IMR-90 (cell line): ENCODE data around the gene LYRM2. TPM values are rescaled to one million over a fixed set of nuclear protein-coding genes. Genes with fewer than 3 reads are reported as not detected.

Source experiments
- ATAC-seq: fragments of 200-7000 bp; cut with Tn5 transposase; 2 replicates; pipeline ENCODE4 v1.9.1; 2020; ENCODE audit warnings: low read depth, mild to moderate bottlenecking, moderate library complexity
- BruUV-seq: library from RNA; stranded (reverse); fragments of 400-500 nt; replicated peaks from 2 replicates; lab custom pipeline; 2021; lab: Mats Ljungman, UMichigan
- CTCF ChIA-PET: fragments of 300-600 bp; formaldehyde crosslinking; extraction: SDS; loops from one replicate; lab custom pipeline; 2021; ENCODE audit warnings: antibody characterized with exemption; lab: Yijun Ruan, JAX
- POLR2A ChIA-PET: fragments of 300-600 bp; sonication (Branson Sonifier 250); formaldehyde crosslinking; loops from one replicate; lab custom pipeline; 2022; ENCODE audit warnings: antibody characterized with exemption; ENCODE audit not compliant: unreplicated experiment; lab: Charles Lee
- DNase-seq: peaks from one replicate; pipeline ENCODE4 v3.0.0; 2013
- H2AFZ ChIP-seq: replicated peaks from 2 replicates; pipeline ENCODE3; 2013; ENCODE audit warnings: low read length, mild to moderate bottlenecking; ENCODE audit not compliant: poor library complexity
- H2AK5ac ChIP-seq: 2 replicates; pipeline ENCODE4 v1.6.1; 2013; ENCODE audit warnings: low read depth, low read length, inconsistent platforms
- H2AK9ac ChIP-seq: replicated peaks from 2 replicates; pipeline ENCODE3; 2013; ENCODE audit warnings: mild to moderate bottlenecking, low read depth, low read length, moderate library complexity; ENCODE audit not compliant: poor library complexity
- H2BK120ac ChIP-seq: 2 replicates; pipeline ENCODE4 v1.6.1; 2013; ENCODE audit warnings: low read depth, low read length, inconsistent platforms
- H2BK15ac ChIP-seq: 3 replicates; pipeline ENCODE4 v1.6.1; 2013; ENCODE audit warnings: low read depth, low read length, inconsistent platforms
- H2BK20ac ChIP-seq: 2 replicates; pipeline ENCODE4 v1.6.1; 2013; ENCODE audit warnings: low read depth, mild to moderate bottlenecking, inconsistent platforms, low read length, moderate library complexity
- H2BK5ac ChIP-seq: 2 replicates; pipeline ENCODE4 v1.6.1; 2013; ENCODE audit warnings: mild to moderate bottlenecking, low read depth, low read length, inconsistent platforms; ENCODE audit not compliant: poor library complexity, severe bottlenecking
- H3K14ac ChIP-seq: replicated peaks from 2 replicates; pipeline ENCODE4 v1.6.1; 2013; ENCODE audit warnings: low read depth, low read length, inconsistent platforms
- H3K18ac ChIP-seq: 2 replicates; pipeline ENCODE4 v1.6.1; 2013; ENCODE audit warnings: low read depth, low read length, control low read depth
- H3K23ac ChIP-seq: 2 replicates; pipeline ENCODE4 v1.6.1; 2013; ENCODE audit warnings: low read depth, low read length, inconsistent platforms
- H3K27ac ChIP-seq: 2 replicates; pipeline ENCODE4 v1.5.1; 2013; ENCODE audit warnings: mild to moderate bottlenecking, control low read depth, low read length; ENCODE audit not compliant: insufficient read depth
- H3K27me3 ChIP-seq: 2 replicates; pipeline ENCODE4 v1.6.1; 2013; ENCODE audit warnings: low read length; ENCODE audit not compliant: control insufficient read depth, insufficient read depth
- H3K36me3 ChIP-seq: 2 replicates; pipeline ENCODE4 v1.6.1; 2013; ENCODE audit warnings: low read length, mixed read lengths; ENCODE audit not compliant: control insufficient read depth, insufficient read depth
- H3K4ac ChIP-seq: 2 replicates; pipeline ENCODE4 v1.6.1; 2013; ENCODE audit warnings: low read depth, low read length, inconsistent platforms
- H3K4me1 ChIP-seq: 2 replicates; pipeline ENCODE4 v1.6.1; 2013; ENCODE audit warnings: low read length, mixed read lengths; ENCODE audit not compliant: control insufficient read depth, insufficient read depth
- H3K4me2 ChIP-seq: 2 replicates; pipeline ENCODE4 v1.6.1; 2013; ENCODE audit warnings: low read depth, mild to moderate bottlenecking, control low read depth, low read length, moderate library complexity
- H3K4me3 ChIP-seq: 2 replicates; pipeline ENCODE4 v1.5.1; 2013; ENCODE audit warnings: low read depth, mild to moderate bottlenecking, control low read depth, low read length, moderate library complexity; ENCODE audit not compliant: insufficient read depth
- H3K56ac ChIP-seq: 2 replicates; pipeline ENCODE4 v1.6.1; 2013; ENCODE audit warnings: low read length, inconsistent platforms; ENCODE audit not compliant: insufficient read depth; ENCODE audit errors: extremely low read depth
- H3K79me1 ChIP-seq, 2 experiments: 2 replicates each; pipeline ENCODE4 v1.6.1; 2013; ENCODE audit warnings: low read length in 2 of 2, inconsistent platforms in 1 of 2, low read depth in 1 of 2
- H3K9ac ChIP-seq: 2 replicates; pipeline ENCODE4 v1.6.1; 2013; ENCODE audit warnings: low read depth, low read length, control low read depth
- H3K9me1 ChIP-seq: 2 replicates; pipeline ENCODE4 v1.6.1; 2013; ENCODE audit warnings: low read length, inconsistent platforms; ENCODE audit not compliant: insufficient read depth
- H3K9me3 ChIP-seq: 2 replicates; pipeline ENCODE4 v1.6.1; 2013; ENCODE audit warnings: low read length; ENCODE audit not compliant: control insufficient read depth, insufficient read depth
- H4K20me1 ChIP-seq: 2 replicates; pipeline ENCODE4 v1.6.1; 2013; ENCODE audit warnings: low read length, inconsistent platforms; ENCODE audit not compliant: insufficient read depth
- H4K5ac ChIP-seq: 2 replicates; pipeline ENCODE4 v1.6.1; 2013; ENCODE audit warnings: mild to moderate bottlenecking, low read depth, low read length, control low read depth
- H4K8ac ChIP-seq, 2 experiments: 2 replicates each; pipeline ENCODE4 v1.6.1; 2013; ENCODE audit warnings: low read depth in 2 of 2, low read length in 2 of 2, control low read depth in 1 of 2, inconsistent platforms in 1 of 2
- H4K91ac ChIP-seq: 2 replicates; pipeline ENCODE4 v1.6.1; 2013; ENCODE audit warnings: low read depth, low read length, inconsistent platforms; ENCODE audit not compliant: insufficient read depth
- MXI1 ChIP-seq: IDR thresholded peaks from 2 replicates; pipeline ENCODE4 v1.6.1; 2012; ENCODE audit warnings: low read depth, mild to moderate bottlenecking, low read length, moderate library complexity, borderline replicate concordance
- POLR2A ChIP-seq: IDR thresholded peaks from 2 replicates; pipeline ENCODE4 v1.6.1; 2012; ENCODE audit warnings: mild to moderate bottlenecking, low read depth, low read length
- WGBS, 2 experiments: methylation state at CpG; one replicate each; pipeline versions ENCODE4 v1.1.5 to v1.1.7; 2013; ENCODE audit warnings: missing lambda C conversion rate in 2 of 2; ENCODE audit not compliant: insufficient read length in 1 of 2; ENCODE audit errors: extremely low coverage in 2 of 2; 5-methylcytosine and 5-hydroxymethylcytosine counted together
- dilution Hi-C: fragments of 300-500 bp; cut with HindIII; formaldehyde crosslinking; loops from one replicate; pipeline ENCODE4 v1.14.3; 2018; ENCODE audit warnings: low sequenced_read_pairs; ENCODE audit not compliant: unreplicated experiment
- in situ Hi-C: fragments of 300-500 bp; cut with MboI; formaldehyde crosslinking; loops from 3 replicates; pipeline ENCODE4 v1.14.3; 2019; ENCODE audit warnings: low sequenced_read_pairs, inconsistent platforms, mixed read lengths
- intact Hi-C: fragments of 100-400 bp; cut with micrococcal nuclease; formaldehyde crosslinking; loops from 2 replicates; pipeline ENCODE4 v1.10.0; 2022
- polyA plus RNA-seq, 3 experiments: library from polyadenylated mRNA; depleted of rRNA; stranded (reverse); fragments of >200 nt; gene quantifications; 2 replicates each; pipeline ENCODE4 v1.2.3, GENCODE V29; 2012; ENCODE audit warnings: low replicate concordance in 1 of 3
- total RNA-seq: library from RNA; depleted of rRNA; stranded (reverse); fragments of >200 nt; gene quantifications from 2 replicates; pipeline ENCODE4 v1.2.3, GENCODE V29; 2012

LYRM2 gene
- total and polyA plus RNA-seq, 2 of the 4 experiments (the other 2 are of a cell fraction) = 14.0 to 24.0 TPM

DNA sequence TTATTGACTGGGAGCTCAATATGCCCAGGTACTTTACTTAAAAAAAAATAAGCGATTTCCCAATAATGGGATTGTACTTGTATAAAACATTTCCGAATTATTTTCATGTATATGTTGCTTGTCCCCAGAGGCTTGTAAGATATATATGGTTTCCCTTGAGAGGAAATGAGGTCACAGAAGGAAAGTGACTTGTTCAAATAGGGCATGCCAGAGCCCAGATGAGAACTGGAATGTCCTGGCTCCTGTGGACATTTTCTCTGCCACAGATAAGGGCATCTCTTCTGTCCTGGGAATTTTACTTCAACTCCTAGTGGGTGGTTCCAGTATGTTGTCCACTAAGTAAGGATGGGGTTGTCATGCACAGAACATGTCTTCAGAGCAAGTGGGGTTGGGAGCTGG is 63.0 kb downstream of the LYRM2 start:
- Histone ChIP-seq H3K4me2 (no peak overlapping the region), H4K91ac (no peak overlapping the region), H4K5ac (no peak overlapping the region), H3K18ac (no peak overlapping the region), H4K20me1 (no peaks in the 10 kb centered on the region), H3K9me1 (no peaks in the 10 kb centered on the region), H2AK9ac (no peak overlapping the region), H2AFZ (no peak overlapping the region), H3K9me3 (no peaks in the 10 kb centered on the region), H2BK20ac (no peak overlapping the region), H2AK5ac (no peak overlapping the region), H3K79me1 (no peaks in the 10 kb centered on the region), H4K8ac (no peak overlapping the region), H2BK5ac (no peak overlapping the region), H2BK120ac (no peak overlapping the region), H3K4me3 (no peak overlapping the region), H3K14ac (no peak overlapping the region), H3K36me3 (no peaks in the 10 kb centered on the region), H3K4me1 (no peaks in the 10 kb centered on the region), H3K27me3 (peaks cover 3% of the 10 kb centered on the region; the same call in 1 of the 2 replicates), H3K56ac (no peak overlapping the region), H3K9ac (no peak overlapping the region), H2BK15ac (no peak overlapping the region), H3K23ac (no peak overlapping the region), H3K27ac (no peak overlapping the region), H3K4ac (no peak overlapping the region)
- no CpG with 5 or more reads among the region's 2 CpGs for WGBS, 2 experiments
- intact Hi-C loops = no loop called here
- DNase-seq = no peak
- ChIA-PET CTCF (no interaction called here), POLR2A (no interaction called here)
- no peak for ATAC-seq
- in situ Hi-C loops = no loop called here
- TF ChIP-seq MXI1 (no peak), POLR2A (no peak)
- dilution Hi-C loops = no loop called here
- no TSS peak for BruUV-seq
